ENCODE measurements around the gene ODAD3.

The ODAD3 gene

DNA sequence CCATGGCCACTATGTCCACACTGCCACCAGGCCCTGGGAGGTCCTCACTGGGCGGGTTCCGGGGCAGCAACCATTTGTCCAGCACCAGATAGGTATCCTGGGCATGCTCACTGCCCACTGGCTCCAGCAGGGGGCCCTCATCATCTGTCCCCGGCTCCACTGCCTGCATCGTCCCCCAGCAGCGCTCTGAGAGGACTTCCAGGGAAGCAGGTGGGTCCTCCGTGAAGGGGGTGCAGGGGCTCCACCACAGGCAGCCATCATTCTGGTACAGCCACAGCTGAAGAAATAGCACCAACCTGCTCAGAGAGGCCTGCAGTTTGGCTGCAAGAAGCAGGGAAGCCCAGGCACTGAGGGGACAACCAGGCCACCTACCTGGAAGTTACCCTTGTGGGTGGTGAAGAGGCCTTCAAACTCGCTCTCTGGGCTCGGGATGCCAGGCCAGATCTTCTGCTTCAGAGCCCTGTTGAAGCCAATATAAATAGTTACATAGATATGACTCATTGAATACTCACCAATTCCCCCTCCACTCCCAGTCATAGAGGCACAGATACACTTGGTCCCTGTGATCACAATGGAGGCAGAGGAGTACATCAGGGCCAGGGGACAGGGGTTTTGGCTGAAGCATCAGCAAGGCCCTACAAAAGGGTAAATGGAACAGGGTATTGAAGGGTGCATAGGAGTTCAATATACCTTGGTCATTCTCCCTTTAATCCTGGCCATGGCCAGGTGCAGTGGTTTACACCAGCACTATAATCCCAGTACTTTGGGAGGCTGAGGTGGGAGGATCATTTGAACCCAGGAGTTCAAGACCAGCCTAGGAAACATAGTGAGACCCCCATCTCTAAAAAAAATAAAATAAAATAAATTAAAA is 56.4 kb downstream of the ODAD3 start:
- no peak overlapping the region for H3K9ac ChIP-seq (ENCODE audit: low read depth, low read length)
- ATAC-seq (ENCODE audit: insufficient read depth, low read depth): no peak

DNA sequence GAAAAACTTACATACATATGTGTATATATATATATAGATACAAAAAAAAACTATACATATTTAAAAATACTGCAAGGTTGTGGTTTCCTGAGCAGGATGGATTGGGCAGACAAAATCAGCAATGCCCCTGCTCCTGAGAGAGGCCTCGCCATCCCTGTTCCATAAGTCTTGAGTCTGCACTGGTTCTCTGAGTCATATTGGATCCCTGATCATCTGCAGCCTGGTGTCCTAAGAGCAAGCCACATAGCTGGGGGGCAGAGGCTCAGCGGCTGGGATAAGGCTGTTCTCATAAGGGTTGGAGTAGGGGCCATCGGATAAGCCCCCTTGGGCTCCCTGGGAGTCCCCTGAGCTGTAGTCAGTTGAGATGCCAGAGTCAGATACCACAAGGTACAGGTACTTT is 57.2 kb downstream of the ODAD3 start:
- ATAC-seq (ENCODE audit: insufficient read depth, low read depth) (no peak), DNase-seq (no peak)
- Histone ChIP-seq H3K4me1 (ENCODE audit: insufficient read depth, low read length) (peaks cover 68% of the 10 kb centered on the region), H3K4me2 (ENCODE audit: insufficient read depth, low read length) (peak overlapping the region; percentile 97; the same call in 1 of the 2 replicates), H2AFZ (ENCODE audit: low read depth, low read length) (no peak overlapping the region), H3K27me3 (ENCODE audit: insufficient read depth, low read length, poor library complexity) (no peaks in the 10 kb centered on the region), H3K36me3 (ENCODE audit: insufficient read depth, low read length) (peaks cover 19% of the 10 kb centered on the region), H3K27ac (ENCODE audit: low read length) (no peak overlapping the region), H3K4me3 (ENCODE audit: low read depth in 1 of 2, low read length in 2 of 2) (no peak overlapping the region), H4K20me1 (ENCODE audit: insufficient read depth, low read length) (no peaks in the 10 kb centered on the region), H3K9me3 (ENCODE audit: insufficient read depth, low read length, severe bottlenecking) (no peaks in the 10 kb centered on the region), H3K79me2 (ENCODE audit: insufficient read depth, low read length) (peaks cover 30% of the 10 kb centered on the region), H3K9ac (ENCODE audit: low read depth, low read length) (no peak overlapping the region)
- no peak for TF ChIP-seq EZH2 (IDR thresholded peaks at IDR 0.05; ENCODE audit: borderline replicate concordance, low read depth, low read length, severe bottlenecking)
- TF ChIP-seq, protein P1, sequence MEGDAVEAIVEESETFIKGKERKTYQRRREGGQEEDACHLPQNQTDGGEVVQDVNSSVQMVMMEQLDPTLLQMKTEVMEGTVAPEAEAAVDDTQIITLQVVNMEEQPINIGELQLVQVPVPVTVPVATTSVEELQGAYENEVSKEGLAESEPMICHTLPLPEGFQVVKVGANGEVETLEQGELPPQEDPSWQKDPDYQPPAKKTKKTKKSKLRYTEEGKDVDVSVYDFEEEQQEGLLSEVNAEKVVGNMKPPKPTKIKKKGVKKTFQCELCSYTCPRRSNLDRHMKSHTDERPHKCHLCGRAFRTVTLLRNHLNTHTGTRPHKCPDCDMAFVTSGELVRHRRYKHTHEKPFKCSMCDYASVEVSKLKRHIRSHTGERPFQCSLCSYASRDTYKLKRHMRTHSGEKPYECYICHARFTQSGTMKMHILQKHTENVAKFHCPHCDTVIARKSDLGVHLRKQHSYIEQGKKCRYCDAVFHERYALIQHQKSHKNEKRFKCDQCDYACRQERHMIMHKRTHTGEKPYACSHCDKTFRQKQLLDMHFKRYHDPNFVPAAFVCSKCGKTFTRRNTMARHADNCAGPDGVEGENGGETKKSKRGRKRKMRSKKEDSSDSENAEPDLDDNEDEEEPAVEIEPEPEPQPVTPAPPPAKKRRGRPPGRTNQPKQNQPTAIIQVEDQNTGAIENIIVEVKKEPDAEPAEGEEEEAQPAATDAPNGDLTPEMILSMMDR (IDR thresholded peaks at IDR 0.05; ENCODE audit: borderline replicate concordance, extremely low read depth, low read length, poor library complexity, severe bottlenecking): no peak

More for the DNA sequence above, 56.4 kb downstream of the ODAD3 start:
- Histone ChIP-seq H3K36me3 (ENCODE audit: insufficient read depth, low read length) (peaks cover 19% of the 10 kb centered on the region), H3K4me2 (ENCODE audit: insufficient read depth, low read length) (no peak overlapping the region), H3K27me3 (ENCODE audit: insufficient read depth, low read length, poor library complexity) (no peaks in the 10 kb centered on the region), H3K4me1 (ENCODE audit: insufficient read depth, low read length) (peaks cover 63% of the 10 kb centered on the region), H3K27ac (ENCODE audit: low read length) (no peak overlapping the region), H3K79me2 (ENCODE audit: insufficient read depth, low read length) (peaks cover 30% of the 10 kb centered on the region), H4K20me1 (ENCODE audit: insufficient read depth, low read length) (no peaks in the 10 kb centered on the region), H2AFZ (ENCODE audit: low read depth, low read length) (no peak overlapping the region), H3K4me3 (ENCODE audit: low read depth in 1 of 2, low read length in 2 of 2) (no peak overlapping the region), H3K9me3 (ENCODE audit: insufficient read depth, low read length, severe bottlenecking) (no peaks in the 10 kb centered on the region)
- TF ChIP-seq, protein P1 (IDR thresholded peaks at IDR 0.05; ENCODE audit: borderline replicate concordance, extremely low read depth, low read length, poor library complexity, severe bottlenecking): peak; percentile 59
- no peak for TF ChIP-seq EZH2 (IDR thresholded peaks at IDR 0.05; ENCODE audit: borderline replicate concordance, low read depth, low read length, severe bottlenecking)
- peak; percentile 38 for DNase-seq

DNA sequence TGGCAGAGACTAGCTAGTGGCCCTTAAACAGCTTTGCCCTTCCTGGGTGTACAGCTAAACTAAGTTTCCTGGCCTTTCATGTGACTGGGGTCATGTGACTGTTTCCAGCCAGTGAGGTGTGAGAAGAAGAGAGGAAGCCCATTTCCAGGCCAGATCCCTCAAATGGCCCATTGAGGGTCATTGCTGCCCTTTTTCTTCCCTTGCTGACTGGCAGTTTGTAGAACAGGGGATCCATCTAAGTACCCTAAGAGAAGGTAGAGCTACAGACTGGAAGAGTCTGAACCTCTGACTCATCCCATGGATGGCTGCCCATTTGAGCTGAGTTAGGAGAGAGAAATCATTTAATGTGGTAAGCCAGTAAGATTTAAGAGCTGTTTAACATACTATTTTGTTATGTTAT is 57.7 kb downstream of the ODAD3 start:
- Histone ChIP-seq H3K79me2 (ENCODE audit: insufficient read depth, low read length) (peaks cover 30% of the 10 kb centered on the region), H3K27me3 (ENCODE audit: insufficient read depth, low read length, poor library complexity) (no peaks in the 10 kb centered on the region), H3K4me3 (ENCODE audit: low read depth in 1 of 2, low read length in 2 of 2) (no peak overlapping the region), H4K20me1 (ENCODE audit: insufficient read depth, low read length) (no peaks in the 10 kb centered on the region), H3K9ac (ENCODE audit: low read depth, low read length) (0 out of 2 replicates have a peak overlapping the region, but pooled peaks have one; percentile 18), H3K9me3 (ENCODE audit: insufficient read depth, low read length, severe bottlenecking) (no peaks in the 10 kb centered on the region), H3K4me1 (ENCODE audit: insufficient read depth, low read length) (peaks cover 68% of the 10 kb centered on the region), H2AFZ (ENCODE audit: low read depth, low read length) (peak overlapping the region; percentile 36), H3K4me2 (ENCODE audit: insufficient read depth, low read length) (peak overlapping the region; percentile 97), H3K27ac (ENCODE audit: low read length) (peak overlapping the region; percentile 65), H3K36me3 (ENCODE audit: insufficient read depth, low read length) (peaks cover 19% of the 10 kb centered on the region)
- TF ChIP-seq, protein P1 (IDR thresholded peaks at IDR 0.05; ENCODE audit: borderline replicate concordance, extremely low read depth, low read length, poor library complexity, severe bottlenecking): no peak
- no peak for ATAC-seq (ENCODE audit: insufficient read depth, low read depth)
- peak; percentile 39 for DNase-seq

Data from DND-41 (cell line).